PC-3 (cell line): ENCODE data around the gene PKM.
"Not testable (repeated sequence)": the region's sequence is repeated elsewhere in the genome, so short reads cannot be mapped to it uniquely, and the experiment has no call there.

Source experiments
- EZH2 ChIP-seq: fragments of 300-600 bp; sonication (generic); IDR thresholded peaks from one replicate; pipeline ENCODE4 v1.6.1; 2017; ENCODE audit warnings: antibody characterized with exemption, mild to moderate bottlenecking, low read length; ENCODE audit not compliant: unreplicated experiment
- EZH2phosphoT487 ChIP-seq: fragments of 300-600 bp; sonication (generic); IDR thresholded peaks from 2 replicates; pipeline ENCODE4 v1.6.1; 2018; ENCODE audit warnings: mild to moderate bottlenecking, antibody characterized with exemption, low read length, borderline replicate concordance
- TF ChIP-seq, protein P1 (sequence below): fragments of 300-600 bp; sonication (generic); conservative IDR thresholded peaks from 2 replicates; pipeline ENCODE4 v1.5.1; 2017; ENCODE audit warnings: antibody characterized with exemption, low read depth, mild to moderate bottlenecking, low read length

DNA sequence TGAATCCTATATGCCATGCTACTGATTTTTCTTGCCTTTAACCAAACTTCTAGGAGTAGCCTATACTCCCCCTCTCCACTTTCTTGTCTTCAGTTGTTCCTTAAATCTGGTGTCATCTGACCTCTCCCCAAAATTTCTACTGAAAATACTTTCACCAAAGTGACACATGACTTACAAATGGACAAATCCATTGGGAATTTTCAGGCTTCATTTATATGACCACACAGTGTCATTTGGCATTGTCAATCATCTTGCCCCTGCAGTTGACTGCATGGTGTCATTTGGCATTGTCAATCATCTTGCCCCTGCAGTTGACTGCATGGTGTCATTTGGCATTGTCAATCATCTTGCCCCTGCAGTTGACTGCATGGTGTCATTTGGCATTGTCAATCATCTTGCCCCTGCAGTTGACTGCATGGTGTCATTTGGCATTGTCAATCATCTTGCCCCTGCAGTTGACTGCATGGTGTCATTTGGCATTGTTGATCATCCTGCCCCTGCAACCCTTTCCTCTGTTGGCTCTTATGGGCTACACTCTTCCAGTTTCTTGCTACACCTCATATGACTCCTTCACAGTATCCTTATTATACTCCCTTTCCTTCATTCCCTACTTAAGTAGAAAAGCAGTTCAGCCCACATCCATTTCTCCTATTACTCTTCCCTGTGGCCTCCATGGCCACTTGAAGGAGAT, 44.8 kb upstream of the PKM start:
- TF ChIP-seq, protein P1, sequence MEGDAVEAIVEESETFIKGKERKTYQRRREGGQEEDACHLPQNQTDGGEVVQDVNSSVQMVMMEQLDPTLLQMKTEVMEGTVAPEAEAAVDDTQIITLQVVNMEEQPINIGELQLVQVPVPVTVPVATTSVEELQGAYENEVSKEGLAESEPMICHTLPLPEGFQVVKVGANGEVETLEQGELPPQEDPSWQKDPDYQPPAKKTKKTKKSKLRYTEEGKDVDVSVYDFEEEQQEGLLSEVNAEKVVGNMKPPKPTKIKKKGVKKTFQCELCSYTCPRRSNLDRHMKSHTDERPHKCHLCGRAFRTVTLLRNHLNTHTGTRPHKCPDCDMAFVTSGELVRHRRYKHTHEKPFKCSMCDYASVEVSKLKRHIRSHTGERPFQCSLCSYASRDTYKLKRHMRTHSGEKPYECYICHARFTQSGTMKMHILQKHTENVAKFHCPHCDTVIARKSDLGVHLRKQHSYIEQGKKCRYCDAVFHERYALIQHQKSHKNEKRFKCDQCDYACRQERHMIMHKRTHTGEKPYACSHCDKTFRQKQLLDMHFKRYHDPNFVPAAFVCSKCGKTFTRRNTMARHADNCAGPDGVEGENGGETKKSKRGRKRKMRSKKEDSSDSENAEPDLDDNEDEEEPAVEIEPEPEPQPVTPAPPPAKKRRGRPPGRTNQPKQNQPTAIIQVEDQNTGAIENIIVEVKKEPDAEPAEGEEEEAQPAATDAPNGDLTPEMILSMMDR = not testable (repeated sequence)
- not testable (repeated sequence) for TF ChIP-seq EZH2, EZH2phosphoT487
